LoVo (cell line): ENCODE measurements around the gene ETHE1.
"Not testable (repeated sequence)": the region's sequence is repeated elsewhere in the genome, so short reads cannot be mapped to it uniquely, and the experiment has no call there.

Experiments used
- DNase-seq: peaks from one replicate; pipeline ENCODE4 v3.0.0-alpha.2; 2016; ENCODE audit warnings: low spot score

ETHE1 gene

DNA sequence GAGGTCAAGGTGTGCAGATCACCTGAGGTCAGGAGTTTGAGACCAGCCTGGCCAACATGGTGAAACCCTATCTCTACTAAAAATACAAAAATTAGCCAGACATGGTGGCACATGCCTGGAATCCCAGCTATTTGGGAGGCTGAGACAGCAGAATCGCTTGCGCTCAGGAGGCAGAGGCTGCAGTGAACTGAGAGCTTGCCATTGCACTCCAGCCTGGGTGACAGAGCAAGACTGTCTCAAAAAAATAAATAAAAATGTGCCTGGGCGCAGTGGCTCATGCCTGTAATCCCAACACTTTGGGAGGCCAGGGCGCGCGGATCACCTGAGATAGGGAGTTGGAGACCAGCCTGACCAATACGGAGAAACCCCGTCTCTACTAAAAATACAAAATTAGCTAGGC, 3.3 kb downstream of the ETHE1 start:
- not testable (repeated sequence) for DNase-seq

DNA sequence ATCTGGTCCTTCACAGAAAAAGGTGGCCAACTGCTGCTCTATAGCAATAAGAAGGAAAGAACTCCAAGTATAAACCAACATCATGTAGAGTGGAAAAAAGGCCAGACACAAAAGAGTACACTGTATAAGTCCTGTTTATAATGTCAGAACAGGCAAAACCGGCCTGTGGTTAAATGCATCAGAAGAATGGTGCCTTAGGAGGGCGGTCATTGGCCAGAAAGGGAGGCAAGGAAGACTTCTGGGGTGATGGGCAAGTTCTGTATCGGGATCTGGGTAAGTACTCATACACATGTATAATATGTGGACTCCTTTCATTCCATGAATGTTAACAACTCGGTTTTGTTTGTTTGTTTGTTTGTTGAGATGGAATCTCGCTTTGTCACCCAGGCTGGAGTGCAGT, 4.1 kb downstream of the ETHE1 start:
- DNase-seq = no peak

DNA sequence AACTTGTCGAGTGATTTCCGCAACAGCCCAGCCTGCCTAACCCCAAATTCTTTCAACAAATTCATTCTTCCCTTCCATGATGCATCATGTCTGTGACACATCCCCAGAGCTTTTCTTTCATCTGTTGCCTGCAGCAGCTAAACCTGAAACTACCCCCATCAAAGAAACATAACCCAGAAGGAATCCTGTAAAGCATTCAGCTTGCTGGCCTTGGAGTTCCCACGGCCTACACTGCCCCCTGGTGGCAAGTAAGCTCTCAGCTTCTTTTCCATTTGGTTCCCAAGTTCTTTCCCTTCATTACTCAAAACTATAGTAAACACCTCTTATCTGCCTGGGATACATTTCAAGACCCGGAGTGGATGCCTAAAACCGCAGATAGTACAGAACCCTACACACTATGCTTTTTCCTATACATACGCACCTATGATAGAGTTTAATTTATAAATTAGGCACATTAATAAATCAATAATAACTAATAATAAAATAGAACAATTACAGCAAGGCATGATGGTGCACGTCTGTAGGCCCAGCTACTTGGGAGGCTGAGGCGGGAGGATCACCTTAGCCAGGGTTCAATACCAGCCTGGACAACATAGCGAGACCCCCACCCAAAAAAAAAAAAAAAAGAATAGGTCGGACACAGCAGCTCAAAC, 7.4 kb downstream of the ETHE1 start:
- peak; percentile 75 for DNase-seq

DNA sequence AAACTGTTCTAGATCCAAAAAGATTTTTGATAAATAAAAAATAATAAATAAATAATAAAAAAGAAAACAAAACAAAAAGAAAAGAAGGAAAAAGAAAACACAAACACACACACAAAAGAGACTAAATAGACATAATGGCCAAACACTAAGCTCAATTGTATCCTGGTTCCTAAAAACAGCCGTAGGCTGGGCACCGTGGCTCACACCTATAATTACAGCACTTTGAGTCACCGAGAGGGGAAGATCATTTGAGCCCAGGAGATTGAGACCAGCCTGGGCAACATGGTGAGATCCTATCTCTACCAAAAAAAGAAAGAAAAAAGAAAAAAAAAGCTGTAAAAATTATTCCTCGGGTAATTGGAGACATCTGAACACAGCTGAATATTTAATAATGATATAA, 8.9 kb downstream of the ETHE1 start:
- no peak for DNase-seq

DNA sequence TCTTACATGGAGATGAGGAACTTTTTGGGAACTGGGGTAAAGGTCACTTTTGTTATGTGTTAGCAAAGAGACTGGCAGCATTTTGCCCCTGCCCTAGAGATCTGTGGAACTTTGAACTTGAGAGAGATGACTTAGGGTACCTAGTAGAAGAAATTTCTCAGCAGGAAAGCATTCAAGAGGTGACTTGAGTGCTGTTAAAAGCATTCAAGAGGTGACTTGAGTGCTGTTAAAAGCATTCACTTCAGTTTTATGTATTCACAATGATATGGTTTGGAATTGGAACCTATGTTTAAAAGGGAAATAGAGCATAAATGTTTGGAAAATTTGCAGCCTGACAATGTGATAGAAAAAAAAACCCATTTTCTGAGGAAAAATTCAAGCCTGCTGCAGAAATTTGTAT, 14.6 kb downstream of the ETHE1 start:
- not testable (repeated sequence) for DNase-seq

DNA sequence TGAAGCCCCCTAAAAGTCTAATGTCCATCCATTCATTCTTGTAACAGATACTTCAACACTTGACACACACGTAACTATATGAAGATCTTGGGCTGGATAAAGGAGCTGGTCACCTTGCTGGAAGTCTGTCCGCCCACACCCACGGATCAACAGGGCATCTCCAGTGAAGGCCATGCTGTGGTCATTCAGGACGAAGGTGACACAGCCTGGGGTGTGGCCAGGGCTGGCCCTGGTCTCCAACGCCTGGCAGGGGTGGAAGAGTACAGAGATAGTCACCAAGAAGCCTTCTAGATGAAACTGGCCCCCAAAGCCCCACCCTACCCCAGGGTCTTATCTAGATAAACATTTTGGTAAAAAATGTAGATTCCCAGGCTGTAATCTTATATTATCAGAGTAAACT, 15.7 kb downstream of the ETHE1 start:
- DNase-seq = no peak

DNA sequence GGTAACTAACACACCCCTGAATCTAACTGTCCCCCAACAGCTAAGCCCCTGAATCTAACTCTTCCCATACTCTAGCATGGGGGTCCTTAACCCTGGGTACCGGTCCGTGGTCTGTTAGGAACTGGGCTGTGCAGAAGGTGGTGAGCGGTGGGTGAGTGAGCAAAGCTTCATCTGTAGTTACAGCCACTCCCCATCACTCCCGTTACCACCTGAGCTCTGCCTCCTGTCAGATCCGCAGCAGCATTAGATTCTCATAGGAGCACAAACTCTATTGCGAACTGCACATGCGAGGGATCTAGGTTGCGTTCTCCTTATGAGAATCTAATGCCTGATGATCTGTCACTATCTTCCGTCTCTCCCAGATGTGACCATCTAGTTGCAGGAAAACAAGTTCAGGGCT, 16.3 kb downstream of the ETHE1 start:
- no peak for DNase-seq

DNA sequence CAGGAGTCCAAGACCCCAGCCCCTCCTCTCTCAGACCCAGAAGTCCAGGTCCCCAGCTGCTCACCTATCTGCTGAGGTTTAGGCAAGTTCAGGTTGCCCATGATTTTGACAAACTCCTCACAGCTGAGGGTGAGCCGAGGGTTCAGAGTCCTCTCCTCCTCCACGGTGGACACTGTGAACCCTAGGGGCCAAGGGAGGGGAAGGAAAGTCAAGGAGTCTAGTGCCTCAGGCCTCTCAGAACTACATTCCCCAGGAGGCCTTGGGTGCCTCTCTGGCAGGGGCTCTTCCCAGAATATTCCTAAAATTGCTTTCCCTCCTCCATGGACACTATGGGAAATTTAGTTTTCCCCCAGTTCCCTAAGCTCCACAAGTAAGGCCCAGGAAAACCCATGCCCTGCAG, 19.1 kb downstream of the ETHE1 start:
- DNase-seq = no peak

DNA sequence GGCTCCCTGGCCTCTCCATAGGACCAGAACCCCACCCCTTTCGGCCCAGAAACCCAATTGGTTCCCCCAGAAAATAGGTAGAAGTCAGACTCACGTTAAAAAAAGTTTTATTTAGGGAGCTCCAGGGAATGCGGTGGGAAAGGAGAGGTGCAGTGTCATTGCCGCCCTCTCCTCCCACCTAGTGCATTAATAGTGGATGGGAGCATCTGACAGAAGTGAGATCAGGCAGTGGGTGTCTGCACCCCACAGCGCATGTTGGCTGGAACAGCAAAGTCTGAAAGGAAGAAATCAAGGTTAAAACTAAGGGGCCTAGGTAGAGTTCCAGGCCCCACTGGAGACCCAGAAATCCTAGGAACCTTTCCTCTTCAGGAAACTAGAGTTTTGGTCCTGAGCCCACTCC, 20.4 kb downstream of the ETHE1 start:
- DNase-seq = no peak

DNA sequence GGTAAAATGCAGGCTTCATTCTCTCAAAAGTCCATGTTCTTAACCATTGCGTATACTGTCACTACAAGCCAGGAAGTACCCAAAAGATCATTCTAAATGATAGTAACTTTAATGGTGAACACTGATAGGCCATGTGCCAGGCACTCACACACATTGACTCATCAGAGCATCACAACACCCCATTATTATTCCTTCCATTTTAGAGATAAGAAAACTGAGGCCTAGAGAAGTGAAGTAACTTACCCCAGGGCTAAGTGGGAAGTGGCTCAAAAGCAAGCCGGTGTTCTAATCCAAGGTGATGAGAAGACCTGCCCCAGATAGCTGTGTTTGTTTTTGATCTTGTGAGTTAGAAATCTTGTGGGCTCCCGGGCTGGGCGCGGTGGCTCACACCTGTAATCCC, 21.1 kb downstream of the ETHE1 start:
- no peak for DNase-seq

DNA sequence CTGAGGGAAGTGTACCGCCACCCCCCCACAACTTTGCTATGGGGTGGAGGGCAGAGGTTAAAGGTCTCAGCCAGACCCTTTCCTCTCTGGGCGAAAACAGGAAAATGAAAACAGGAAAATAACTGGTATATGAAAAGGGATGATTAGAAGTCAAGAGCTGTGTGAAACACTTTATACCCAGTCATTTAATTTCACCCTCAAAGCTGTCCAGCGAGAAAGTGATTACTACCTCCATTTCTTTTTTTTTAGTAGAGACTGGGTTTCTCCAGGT, 21.9 kb downstream of the ETHE1 start:
- no peak for DNase-seq

DNA sequence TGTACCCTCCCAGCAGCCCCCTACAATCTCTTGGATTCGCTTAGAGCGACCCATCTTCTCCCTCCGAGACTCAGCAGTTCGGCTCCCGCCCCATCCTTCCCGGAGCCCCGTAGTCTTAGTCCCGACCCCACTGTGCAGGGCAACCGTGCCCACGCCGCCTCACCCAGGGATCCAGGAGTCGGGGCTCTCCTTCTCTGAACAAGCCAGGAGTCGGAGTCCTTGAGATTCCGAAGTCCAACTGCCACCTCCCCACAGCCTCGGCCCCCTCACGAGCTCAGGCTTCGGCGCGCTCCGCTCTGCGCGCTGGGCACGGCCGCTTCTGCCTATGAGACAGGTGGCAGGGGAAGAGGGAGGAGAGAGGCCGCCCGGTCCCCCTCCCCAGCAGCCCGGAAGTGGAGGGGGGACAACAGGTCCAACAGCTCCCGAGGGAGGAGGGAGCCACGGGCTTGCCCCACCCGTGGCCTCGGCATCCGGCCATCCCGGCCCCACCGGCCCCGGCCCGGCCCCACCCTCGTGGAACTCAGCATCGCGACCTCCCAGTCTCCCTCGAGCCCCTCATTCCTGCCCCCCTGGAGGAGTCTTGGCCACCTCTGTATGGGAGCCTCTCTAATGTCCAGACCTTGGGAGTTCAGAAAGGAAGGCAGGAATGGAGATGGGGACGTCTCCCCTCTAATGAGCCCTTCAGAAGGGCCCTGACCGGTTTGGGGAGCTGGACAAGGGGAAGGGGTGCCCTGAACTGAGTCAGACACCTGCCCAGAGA, 22.4 kb downstream of the ETHE1 start, which contains the start of gene PHLDB3:
Gene PHLDB3 (minus strand): TSS at position 321 of the 760 bp plus-strand sequence. CDS start 628 bp downstream, outside the sequence.
- DNase-seq = no peak

DNA sequence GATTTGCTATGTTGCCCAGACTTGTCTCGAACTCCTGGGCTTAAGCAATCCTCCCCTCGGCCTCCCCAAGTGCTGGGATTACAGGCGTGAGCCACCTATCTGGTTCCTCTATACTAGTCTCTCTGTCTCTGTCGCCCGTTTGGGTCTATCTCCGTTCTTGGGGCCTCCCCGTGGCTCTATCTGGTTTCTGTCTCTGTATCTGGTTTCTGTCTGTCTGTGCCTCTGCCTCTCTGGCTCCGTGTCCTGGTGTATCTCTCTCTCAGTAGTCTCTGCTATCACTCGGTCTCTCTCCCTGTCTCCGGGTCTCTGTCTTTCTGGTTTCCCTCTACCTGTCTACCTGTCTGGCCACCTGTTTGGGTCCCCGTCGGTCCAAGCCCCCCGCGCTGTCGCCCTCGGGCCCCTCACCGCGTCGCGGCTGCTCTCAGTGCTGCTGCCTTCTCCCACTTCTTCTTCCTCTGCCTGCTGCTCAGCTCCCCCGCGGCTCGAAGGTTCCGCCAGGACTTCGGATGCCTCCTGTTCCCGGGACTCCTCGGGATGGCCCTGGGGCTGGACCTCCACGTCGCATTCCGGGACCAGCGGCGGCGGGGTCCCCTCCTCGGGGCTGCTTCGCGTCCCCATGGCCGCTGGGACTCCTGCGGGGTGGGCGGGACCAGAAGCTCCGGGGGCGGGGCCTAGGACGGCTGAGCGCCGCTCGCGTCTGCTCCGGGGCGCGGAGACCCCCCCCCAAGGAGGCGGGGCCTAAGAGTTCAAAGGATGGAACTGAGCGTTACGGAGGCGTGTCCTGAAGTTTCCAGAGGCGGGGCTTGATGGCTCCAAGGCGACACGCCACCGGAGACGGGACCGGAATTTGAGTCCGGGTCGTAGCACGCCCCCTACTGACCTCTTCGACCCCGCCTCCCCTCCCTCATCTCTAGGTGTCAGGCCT, 23.2 kb downstream of the ETHE1 start:
- DNase-seq = no peak

DNA sequence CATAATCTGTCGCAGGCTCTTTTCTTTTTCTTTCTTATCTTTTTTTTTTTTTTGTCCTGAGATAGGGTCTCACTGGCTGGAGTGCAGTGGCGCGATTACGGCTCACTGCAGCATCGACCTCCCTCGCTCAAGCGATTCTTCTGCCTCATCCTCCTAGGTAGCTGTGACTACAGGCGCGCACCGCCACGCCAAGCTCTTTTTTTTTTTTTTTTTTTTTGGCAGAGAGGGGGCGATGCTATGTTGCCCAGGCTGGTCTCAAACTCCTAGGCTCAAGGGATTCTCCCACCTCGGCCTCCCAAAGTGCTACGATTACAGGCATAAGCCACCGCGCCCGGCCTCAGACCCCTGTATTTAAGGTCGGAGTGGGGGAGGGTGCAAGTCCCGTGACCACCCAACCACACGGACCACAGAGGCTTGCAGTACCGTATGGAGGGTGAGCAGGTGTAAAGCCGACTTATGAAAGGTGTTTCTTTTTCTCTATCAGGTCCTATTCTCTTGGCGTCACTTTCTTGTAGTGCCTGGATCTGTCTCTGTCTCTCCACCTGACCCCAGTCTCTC, 24.5 kb downstream of the ETHE1 start:
- no peak for DNase-seq

DNA sequence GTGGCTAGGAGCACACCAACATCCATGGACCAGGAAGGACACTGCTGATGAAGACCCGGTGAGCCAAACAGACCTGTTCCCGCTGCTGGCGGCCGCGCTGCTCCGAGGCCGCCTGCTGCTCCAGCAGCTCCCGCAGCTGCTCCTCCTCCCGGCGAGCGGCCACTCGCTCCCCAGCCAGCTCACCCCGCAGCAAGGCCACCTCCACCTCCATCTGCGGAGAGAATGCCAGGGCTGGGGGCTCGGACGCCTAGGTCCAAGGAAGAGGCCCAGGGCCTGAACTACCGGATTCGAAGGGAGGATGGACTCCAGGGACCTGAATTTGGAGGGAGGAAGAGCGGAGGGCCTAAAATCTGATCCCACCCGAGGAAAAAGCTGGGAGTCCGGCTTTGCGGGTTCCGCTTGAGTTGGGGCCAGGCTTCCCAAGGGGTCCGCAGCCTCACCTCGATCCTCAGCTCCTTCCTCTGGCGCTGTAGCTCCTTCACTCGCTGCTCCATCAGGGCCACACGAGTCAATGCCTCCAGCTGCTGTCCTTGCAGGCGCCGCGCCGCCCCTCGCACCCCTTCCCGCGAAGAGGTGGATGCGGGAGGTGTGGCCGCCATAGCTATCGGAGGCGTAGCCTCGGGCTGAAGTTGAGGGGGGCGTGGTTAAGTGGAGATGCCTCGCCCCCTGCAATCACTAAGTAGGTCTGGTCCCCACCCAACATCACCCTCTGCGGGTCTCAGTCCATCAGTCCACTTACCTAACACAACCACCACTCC, 25.2 kb downstream of the ETHE1 start:
- no peak for DNase-seq

DNA sequence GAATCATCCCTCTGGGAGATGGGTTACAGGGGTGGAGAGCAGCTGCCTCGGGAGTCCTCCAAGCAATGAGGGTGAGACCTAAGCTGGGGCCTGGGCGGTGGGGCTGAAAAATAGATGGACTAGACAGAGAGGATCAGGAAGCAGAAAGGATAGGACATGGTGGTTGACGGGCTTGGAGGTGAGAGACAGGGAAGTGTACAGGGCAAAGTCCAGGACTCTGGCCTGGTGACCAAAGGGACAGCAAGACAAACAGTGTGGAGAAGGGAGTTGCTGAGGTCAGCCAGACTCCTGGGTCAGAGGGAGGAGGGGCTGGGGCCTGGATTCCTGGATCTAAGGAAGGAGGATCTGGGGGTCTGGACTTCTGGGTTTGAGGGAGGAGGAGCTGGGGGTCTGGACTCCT, 28.0 kb downstream of the ETHE1 start:
- no peak for DNase-seq

DNA sequence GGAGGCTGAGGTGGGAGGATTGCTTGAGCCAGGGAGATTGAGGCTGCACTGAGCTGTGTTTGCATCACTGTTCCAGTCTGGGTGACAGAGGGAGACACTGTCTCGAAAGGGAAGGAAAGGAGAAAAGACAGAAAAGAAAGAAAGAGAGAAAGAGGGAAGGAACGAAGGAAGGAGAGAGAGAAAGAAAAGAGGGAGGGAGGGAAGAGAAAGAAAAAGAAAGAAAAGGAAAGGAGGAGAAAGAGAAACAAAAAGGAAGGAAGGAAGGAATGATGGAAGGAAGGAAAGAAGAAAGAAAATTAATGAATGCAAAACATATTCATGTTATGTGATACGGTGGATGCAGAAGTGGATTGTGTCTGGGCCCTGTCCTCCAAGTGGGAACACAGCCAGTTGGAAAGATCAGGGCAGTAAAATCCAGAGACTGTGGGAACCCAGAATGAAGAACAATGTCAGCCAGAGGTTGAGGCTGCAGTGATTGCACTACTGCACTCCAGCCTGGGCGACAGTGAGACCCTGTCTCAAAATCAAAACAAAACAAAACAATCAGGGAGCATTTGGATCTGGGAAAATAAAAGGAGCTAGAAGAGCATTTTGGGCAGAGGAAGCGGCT, 28.7 kb downstream of the ETHE1 start:
- DNase-seq = no peak

DNA sequence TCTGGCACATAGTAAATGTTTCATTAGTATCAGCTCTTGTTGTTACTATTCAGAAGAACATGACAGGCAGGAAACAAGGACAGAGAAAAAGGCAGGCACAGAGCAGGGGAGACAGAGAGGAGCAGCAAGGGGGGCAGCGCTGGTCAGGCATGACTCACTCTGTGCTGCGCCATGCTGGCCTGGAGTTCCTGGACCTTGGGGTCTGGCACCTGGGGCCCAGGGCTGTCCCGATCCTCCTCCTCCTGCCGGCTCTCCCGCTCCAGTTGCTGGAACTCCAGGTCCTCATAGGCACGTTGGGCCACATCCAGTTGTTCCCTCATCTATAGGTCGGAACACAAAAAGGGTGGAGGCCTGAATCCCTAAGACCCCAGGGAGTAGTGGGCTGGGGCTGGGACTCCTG, 30.0 kb downstream of the ETHE1 start:
- DNase-seq = no peak

DNA sequence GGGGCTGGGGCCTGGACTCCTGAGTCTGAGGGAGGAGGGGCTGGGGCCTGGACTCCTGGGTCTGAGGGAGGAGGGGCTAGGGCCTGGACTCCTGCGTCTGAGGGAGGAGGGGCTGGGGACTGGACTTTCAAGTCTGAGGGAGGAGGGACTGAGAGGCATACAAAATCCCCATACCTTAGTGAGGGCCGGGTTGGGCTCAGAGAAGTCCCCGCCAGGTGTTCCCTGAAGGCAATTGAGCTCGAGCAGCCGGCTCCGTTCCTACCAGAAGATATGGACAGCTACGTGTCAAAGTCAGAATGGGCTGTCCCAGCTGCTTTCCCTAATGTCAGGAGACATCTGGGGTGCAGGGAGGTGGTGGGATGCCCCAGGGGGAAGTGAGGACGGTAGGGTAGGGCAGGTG, 31.9 kb downstream of the ETHE1 start:
- DNase-seq = no peak

DNA sequence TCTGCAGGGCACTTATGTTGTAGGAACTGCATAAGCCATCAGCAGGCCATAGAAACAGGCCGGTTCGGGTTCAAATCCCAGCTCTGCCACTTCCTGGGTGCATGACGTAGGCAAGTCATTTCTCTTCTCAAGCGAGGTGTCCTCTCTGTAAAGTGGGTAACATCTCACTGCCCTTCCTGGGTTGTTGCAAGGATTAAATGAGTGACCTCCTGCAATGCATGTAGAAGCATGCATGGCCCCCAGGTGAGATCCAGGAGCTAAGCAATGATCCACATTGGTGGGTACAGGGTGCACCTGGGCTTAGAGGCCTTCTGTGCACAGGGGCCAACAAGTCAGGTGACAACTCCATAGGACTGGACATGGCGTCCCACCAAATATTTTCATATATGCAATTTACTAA, 36.2 kb downstream of the ETHE1 start:
- DNase-seq = no peak

DNA sequence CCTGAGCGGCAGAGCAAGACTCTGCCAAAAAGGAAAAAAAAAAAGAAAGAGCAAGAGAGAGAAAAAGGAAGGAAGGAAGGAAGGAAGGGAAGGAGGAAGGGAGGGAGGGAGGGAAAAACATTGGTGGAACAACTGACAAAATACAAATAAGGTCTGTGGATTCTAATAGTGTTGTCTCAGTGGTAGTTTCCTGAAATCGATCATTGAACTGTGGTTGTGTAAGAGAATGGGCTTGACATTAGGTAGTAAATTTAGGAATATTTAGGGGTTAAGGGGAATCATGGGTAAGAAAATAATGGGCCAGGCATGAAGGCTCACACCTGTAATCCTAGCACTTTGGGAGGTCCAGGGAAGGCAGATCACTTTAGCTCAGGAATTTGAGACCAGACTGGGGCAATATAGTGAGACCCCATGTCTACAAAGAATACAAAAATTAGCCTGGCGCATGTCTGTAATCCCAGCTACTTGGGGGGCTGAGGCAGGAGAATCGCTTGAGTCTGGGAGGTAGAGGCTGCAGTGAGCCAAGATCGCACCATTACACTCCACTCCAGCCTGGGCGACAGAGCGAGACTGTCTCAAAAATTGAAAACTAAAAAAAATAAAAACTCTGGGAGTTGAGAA, 36.9 kb downstream of the ETHE1 start:
- no peak for DNase-seq
